HEK293T (cell line): Measurements from ENCODE around the gene SLC34A1.

Source experiments
- FOXA1 ChIP-seq: fragments of 450-650 bp; IDR thresholded peaks from 2 replicates; pipeline ENCODE4 v1.6.1; 2016; ENCODE audit warnings: mild to moderate bottlenecking
- FOXM1 ChIP-seq: fragments of 450-650 bp; IDR thresholded peaks from 2 replicates; pipeline ENCODE4 v1.6.1; 2017; ENCODE audit warnings: mild to moderate bottlenecking, borderline replicate concordance
- NFRKB ChIP-seq: fragments of 450-650 bp; IDR thresholded peaks from 2 replicates; pipeline ENCODE4 v1.6.1; 2016; ENCODE audit warnings: mild to moderate bottlenecking, moderate library complexity
- PKNOX1 ChIP-seq: fragments of 450-650 bp; IDR thresholded peaks from 2 replicates; pipeline ENCODE4 v1.6.1; 2016
- ZNF384 ChIP-seq: fragments of 450-650 bp; IDR thresholded peaks from 2 replicates; pipeline ENCODE4 v1.6.1; 2016

GRCh38 chr5:177359451-177359851, 24.8 kb upstream of the SLC34A1 start:
- no peak for TF ChIP-seq FOXA1
- no peak for TF ChIP-seq ZNF384
- no peak for TF ChIP-seq PKNOX1
- no peak for TF ChIP-seq FOXM1
- no peak for TF ChIP-seq NFRKB
